Ureter (tissue), 1 donor: Measurements from ENCODE around the gene DEF6. TPM values are rescaled to one million over a fixed set of nuclear protein-coding genes. Genes with fewer than 3 reads are reported as not detected.
A peak's percentile ranks its signal among the peaks of the same experiment; 100 is the strongest.
"Not testable (repeated sequence)": the region's sequence is repeated elsewhere in the genome, so short reads cannot be mapped to it uniquely, and the experiment has no call there.

Experiments
- DNase-seq: peaks from one replicate; pipeline ENCODE4 v3.0.0-alpha.2; 2020; ENCODE audit warnings: low spot score
- total RNA-seq: library from RNA; stranded (reverse); gene quantifications from one replicate; pipeline ENCODE4 v1.2.4, GENCODE V29; 2023
- donor health status: DM: yes; HTN: yes; CAD: no.

Gene DEF6
- total RNA-seq, 1 donor from 2014 or later: 28.0 TPM

DNA sequence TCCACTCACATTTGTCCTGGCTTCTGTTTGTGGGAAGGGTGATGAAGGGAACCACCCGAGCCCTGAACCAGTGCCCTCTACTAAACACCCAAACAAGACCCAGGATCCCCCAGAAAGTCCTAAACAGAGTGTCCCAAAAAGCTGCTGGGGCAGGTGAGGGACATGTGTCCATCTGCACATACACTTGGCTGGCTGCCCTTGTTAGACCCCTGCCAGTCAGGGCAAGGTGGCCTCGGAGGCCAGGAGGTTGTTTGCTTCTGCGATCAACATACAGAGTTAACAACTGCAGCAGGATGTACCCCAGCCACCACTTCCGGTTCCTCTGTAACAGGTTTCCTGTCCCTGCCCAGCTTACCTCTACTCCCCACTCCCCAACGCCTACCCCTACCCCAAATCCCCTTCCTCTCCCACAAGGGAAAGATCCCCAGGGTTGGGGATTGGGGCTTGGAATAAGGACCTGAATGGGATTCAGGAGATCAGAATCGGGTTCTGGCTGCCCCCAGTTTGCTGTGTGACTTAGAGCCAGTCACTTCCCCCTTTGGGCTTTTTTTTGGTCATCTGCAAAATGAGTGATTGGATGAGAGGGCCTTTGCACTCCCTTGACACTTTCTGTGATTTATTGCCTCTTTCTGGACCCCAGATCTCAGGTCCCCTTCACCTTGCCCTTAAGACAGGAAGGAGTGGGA, 13.9 kb downstream of the DEF6 start:
- no peak for DNase-seq

DNA sequence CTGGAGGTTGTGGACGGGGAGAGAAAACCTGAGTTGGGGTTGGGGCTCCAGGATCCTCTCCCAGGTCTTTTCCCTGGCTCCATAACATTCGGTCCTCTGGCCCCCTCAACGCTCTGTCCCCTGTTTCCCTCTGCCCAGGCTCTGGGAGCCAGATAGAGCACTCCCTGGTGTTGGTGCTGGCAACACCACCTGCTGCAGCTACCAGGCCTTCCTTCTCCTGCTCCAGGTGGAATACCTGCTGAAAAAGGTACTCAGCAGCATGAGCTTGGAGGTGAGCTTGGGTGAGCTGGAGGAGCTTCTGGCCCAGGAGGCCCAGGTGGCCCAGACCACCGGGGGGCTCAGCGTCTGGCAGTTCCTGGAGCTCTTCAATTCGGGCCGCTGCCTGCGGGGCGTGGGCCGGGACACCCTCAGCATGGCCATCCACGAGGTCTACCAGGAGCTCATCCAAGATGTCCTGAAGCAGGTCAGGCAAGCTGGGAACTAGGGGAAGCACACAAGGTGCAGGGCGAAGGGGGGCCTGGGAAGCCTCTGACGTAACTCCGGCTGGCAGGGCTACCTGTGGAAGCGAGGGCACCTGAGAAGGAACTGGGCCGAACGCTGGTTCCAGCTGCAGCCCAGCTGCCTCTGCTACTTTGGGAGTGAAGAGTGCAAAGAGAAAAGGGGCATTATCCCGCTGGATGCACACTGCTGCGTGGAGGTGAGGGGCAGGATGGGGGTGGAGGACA, 14.6 kb downstream of the DEF6 start:
- DNase-seq: no peak

DNA sequence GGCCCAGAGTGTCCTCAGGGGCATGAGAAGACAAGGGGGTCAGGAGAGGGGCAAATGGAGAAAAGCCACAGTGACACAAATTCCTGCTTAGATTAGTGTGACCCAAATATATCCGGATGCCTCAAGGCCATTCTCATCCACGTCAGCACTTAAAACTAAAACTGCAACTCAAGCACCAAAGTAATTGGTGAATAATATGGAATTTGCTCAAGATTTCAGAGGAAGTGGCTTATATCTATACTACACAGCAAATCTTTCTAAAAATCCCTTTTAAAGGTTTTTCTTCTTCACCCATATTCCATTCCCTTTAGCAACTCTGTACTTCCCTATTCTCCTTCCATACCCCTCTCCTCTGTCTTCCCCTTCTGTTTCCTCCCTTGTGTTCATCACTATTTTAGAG, 15.2 kb downstream of the DEF6 start:
- no peak for DNase-seq

DNA sequence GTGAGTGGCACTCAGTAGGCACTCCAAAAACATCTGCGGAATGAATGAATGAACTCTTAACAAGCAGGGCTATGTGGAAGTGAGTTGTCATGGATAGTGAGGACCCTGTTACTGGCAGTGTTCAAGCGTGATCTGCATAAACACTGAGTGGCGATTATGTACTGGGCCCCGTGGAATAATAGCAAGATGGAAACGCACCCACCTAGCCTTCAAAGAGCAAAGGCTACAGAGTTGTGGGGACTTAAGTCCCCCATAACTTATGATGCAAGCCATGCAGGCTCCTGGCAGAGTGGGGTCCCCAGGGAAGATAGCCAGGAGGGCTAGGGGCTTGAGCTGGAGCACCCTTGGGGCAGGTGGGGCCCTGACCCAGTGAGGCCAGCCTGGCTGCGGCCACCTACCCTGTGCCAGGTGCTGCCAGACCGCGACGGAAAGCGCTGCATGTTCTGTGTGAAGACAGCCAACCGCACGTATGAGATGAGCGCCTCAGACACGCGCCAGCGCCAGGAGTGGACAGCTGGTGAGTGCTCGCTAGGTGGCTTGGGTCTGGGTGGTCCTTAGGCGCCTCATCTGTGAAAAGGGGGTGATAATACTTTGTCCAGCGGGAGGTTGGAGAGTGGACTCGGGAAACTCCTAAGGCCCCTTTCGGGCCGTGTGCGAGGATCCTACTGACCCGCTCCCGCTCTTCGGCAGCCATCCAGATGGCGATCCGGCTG, 20.0 kb downstream of the DEF6 start:
- DNase-seq: no peak

DNA sequence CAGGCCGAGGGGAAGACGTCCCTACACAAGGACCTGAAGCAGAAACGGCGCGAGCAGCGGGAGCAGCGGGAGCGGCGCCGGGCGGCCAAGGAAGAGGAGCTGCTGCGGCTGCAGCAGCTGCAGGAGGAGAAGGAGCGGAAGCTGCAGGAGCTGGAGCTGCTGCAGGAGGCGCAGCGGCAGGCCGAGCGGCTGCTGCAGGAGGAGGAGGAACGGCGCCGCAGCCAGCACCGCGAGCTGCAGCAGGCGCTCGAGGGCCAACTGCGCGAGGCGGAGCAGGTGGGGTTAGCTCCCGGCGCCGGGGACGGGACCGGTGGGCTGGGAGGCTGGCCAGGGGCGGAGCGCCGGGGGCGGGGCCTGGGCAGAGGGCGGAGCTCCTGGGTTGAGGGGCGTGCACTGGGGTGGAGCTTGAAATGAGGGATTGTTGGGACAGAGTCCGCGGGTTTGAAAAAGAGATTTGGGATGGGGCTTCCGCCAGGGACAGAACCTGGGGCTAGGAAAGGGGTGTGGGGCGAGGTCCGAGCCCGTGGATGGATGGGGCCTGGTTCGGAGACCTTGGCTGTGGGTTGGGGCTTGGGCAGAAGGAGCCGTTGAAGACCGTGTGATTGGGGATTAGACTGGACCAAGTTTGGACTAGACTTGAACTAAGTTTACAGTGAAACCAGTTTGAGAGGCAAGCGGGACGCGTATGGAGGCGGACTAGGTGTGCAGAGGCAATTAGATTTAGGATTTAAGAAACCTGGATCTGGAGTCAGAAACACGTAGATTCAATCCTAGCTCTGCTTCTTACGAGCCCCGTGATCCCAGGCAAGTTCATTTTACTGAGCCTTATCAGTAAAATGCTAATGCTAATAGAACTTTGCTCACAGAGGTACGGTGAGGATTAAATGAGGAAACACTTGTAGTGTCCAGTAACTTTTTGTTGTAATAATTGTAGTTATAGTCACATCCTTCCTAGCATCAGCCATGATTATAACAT, 20.9 kb downstream of the DEF6 start:
- peak; percentile 79 for DNase-seq

DNA sequence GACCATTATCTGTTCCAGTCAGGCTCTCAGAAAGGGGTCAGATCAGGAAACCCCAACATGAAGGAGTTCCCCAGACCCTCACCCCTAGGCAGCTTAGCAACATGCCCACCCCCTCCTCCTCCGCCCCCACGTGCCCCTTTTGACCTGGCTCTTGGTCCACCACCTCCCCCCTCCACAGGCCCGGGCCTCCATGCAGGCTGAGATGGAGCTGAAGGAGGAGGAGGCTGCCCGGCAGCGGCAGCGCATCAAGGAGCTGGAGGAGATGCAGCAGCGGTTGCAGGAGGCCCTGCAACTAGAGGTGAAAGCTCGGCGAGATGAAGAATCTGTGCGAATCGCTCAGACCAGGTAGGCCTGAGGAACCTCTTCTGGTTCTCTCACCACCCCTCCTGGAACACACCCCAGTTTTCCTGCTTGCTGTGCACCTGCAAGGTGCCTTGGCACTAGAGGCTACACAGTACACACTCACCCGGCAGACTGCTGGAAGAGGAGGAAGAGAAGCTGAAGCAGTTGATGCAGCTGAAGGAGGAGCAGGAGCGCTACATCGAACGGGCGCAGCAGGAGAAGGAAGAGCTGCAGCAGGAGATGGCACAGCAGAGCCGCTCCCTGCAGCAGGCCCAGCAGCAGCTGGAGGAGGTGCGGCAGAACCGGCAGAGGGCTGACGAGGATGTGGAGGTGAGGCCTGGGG, 21.9 kb downstream of the DEF6 start:
- no peak for DNase-seq

DNA sequence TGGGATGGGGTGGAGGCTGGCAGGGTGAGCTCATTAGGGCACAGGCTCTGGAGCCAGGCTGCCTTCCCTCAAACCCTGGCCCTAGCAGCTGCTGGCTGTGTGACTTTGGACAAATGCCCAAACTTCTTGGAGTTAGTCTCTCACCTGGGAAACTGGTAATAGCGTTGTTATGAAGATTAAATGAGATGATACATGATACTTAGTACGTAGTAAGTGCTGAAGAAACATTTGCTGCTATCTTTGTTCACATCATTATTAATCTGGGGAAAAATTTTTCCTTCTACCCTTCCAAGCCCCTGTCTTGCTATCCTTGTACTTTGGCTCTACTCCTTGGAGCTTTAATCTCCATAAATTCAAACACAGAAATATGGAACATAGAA, 22.4 kb downstream of the DEF6 start:
- no peak for DNase-seq

DNA sequence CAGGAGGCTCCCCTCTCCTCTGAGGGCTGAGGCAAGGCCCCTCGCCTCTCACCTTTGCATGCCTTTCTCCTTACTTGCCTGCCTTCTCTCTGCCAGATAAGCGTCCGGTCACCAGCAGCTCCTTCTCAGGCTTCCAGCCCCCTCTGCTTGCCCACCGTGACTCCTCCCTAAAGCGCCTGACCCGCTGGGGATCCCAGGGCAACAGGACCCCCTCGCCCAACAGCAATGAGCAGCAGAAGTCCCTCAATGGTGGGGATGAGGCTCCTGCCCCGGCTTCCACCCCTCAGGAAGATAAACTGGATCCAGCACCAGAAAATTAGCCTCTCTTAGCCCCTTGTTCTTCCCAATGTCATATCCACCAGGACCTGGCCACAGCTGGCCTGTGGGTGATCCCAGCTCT, 23.5 kb downstream of the DEF6 start:
- DNase-seq: no peak

DNA sequence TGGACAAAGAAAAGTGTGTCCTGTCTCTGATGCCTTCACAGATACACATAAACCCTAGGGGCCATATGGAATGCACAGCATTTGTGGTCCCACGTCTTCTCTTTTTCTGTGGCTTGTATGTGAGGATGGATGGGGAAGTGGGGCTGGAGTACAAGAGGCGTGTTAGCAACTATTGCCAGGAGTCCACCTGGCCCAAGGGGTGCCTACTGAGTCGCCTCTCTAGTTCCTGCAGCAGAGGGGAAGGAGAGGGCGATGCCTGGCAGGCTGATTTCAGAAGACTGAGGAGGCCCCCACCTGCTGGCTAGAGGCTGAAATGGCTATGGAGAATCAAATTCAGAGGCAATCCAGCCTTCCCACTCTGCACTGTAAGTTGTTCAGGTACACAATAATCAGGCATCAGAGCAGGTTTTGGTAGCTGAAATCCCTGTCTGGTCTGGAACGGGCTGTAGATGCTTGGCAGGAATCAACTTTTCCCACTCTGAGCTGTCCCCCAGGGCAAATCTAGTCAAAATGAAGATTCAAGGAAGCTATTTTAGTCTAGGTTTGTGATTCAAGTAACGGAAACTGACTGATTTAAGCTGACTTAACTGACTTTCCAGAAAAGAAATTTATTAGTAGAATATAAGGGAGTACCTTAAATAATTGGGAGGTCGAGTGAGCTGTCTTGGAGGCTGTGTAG, 29.9 kb downstream of the DEF6 start:
- DNase-seq: peak; percentile 74

DNA sequence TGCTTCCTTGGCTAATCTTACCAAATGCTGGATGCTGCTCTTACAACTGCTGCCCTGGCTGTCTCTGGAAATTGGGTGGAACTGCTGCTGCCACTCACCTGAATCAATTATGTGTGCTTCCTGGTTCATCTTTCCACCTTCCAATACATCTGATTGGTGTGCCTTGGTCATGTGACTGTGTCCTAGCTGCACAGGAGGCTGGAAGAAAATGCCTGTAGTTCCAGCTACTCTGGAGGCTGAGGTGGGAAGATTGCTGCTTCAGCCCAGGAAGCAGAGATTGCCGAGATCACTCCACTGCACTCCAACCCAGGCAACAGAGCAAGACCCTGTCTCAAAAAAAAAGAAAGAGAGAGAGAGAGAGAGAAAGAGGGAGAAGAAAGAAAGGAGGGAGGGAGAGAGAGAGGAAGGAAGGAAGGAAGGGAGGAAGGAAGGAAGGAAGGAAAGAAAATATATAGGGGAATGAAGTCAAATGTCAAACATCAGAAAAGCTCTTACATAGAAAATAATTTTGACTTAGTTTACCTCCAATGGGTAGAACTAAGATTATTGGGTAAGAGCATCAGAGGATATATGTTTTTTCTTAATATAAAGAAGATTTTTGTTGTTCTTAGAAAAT, 30.6 kb downstream of the DEF6 start:
- DNase-seq: no peak

DNA sequence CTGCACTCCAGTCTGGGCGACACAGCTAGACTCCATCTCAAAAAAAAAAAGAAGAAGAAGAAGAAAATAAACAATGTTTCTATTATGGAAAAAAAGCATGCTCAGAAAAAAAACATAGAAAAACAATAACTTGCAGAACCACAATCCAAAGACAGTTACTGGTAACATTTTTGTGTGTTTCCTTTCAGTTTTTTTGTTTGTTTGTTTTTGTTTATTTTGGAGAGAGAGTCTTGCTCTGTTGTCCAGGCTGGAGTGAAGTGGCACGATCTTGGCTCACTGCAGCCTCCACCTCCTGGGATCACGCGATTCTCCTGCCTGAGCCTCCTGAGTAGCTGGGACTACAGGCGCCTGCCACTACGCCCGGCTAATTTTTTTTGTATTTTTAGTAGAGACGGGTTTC, 31.3 kb downstream of the DEF6 start:
- DNase-seq: not testable (repeated sequence)

DNA sequence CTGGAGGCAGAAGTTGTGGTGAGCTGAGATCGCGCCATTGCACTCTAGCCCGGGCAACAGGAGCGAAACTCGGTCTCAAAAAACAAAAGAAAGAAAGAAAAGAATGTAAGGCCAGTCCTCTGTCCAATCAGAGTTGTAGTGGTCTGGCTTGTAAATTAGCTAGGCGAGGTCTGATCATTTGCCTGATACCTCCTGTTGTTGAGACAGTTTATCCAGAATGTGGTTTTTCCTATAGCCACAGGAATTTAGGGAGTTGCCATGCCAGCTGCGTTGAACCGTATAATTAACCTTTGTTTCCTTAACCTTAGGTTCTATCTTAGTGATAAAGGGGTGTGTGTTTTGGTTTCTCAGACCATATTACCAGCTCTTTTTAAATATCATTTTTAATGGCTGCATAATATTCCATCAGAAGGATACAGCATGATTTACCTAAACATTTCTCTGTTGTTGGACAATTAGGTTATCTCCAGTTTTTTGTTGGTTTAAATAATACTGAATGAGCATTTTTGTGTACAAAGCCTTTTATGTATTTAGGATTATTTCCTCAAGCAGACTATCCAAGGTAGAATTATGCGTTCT, 33.0 kb downstream of the DEF6 start:
- no peak for DNase-seq

DNA sequence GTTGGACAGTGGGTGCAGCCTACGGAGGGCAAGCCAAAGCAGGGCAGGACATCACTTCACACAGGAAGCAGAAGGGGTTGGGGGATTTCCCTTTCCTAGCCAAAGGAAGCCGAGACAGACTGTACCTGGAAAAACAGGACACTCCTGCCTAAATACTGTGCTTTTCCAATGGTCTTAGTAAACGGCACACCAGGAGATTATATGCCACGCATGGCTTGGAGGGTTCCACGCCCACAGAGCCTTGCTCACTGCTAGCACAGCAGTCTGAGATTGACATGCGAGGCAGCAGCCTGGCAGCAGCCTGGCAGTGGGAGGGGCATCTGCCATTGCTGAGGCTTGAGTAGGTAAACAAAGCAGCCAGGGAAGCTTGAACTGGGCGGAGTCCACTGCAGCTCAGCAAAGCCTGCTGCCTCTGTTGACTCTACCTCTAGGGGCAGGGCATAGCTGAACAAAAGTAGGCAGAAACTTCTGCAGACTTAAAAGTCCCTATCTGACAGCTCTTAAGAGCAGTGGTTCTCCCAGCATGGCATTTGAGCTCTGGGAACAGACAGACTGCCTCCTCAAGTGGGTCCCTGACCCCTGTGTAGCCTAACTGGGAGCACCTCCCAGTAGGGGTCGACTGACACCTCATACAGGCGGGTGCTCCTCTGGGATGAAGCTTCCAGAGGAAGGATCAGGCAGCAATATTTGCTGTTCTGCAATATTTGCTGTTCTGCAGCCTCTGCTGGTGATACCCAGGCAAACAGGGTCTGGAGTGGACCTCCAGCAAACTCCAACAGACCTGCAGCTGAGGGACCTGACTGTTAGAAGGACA, 34.7 kb downstream of the DEF6 start:
- peak; percentile 55 for DNase-seq

DNA sequence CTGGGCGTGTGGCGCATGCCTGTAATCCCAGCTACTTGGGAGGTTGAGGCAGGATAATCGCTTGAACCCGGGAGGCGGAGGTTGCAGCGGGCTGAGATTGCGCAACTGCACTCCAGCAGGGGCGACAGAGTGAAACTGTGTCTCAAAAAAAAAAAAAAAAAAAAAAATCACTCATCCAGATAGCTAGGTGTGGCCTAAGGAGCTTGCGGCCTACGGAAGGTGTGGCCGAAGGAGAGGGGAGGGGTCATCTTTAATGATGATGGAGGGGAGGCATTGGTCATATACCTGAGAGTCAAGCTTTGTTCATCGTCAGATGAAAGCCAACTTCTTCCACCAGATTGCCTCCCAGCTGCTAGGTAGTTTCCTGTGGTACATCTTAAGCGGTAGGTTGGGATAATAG, 43.9 kb downstream of the DEF6 start:
- DNase-seq: no peak

DNA sequence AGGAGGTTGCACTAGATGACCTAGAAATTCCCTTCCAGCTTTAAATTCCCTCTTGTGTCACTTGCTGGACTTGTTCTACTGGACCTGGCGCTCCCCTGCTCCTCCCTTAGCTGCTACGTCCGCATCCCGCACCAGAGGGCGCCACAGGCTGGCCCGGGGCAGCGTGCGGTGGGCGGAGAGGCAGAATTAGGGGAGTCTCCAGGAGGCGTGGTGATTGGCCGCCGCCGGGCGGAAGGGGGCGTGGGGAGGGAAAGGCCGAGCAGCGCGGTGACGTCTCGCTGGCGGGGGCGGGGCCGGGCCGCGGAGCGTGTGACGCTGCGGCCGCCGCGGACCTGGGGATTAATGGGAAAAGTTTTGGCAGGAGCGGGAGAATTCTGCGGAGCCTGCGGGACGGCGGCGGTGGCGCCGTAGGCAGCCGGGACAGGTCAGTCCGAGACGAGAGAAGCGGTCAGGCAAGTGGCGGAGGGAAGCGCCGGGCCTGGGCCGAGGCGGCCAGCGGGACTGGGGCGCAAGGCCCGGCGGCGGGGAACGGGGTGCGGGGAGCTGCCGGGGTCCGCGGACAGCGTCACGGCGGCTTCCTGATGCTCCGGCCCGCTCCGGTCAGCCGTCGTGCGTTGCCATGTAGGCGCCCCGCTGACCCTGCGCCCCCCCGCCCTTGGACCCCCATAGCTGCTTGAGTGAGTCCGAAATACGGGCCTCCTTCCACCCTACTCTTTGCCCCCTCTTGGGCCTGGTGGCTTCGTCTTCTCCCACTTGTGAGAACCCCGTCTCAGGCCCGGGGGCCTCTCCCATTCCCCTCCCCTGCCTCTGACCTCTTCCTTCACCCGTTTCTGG, 44.9 kb downstream of the DEF6 start, which contains the start of gene PPARD:
Gene PPARD, plus strand, starts transcription at position 301 of the 834 bp plus-strand sequence. CDS start 68,530 bp downstream, outside the sequence.
- peak; percentile 99 for DNase-seq

DNA sequence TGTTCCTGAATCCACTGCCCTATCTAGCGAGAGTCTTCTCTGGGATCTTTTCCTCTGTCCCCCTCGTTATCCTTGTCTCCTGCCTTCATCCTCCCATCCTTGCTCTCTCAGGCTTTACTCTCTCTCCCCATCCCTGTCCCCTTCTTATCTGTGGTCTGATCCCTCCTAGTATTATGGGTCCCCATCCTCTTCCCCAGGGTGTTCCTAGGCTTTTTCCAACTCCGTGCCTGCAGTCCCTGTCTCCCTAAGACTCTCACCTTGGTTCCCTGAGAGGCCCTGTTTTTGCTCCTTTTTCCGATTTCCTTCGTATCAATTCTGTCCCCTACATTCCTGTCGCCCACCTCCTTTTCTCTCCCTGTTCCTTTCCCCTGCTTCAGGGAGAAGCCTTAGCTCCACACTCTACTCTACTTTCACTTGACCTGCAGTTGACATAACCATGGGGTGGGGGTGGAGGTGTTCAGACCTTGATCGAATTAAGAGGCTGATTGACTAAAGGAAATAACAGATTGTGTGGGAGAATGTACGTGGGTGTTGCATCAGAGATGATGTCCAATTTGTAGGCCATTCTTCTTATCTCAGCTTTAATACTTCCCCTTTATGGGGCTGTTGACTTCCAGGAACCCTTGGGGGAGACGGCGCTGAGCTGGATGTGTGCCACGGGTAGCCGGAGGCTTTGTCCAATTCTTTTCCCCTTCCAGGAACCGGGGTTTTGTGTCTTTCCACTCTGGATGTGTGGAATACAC, 45.6 kb downstream of the DEF6 start:
- no peak for DNase-seq
